ENCODE measurements around the gene SMIM21.

SMIM21 gene

GRCh38 chr18:75427603-75428002 is at the start of gene SMIM21:
TSS of gene SMIM21 (minus strand) at chr18:75427703. CDS start at chr18:75427563, 140 bp downstream.
- no peak for DNase-seq (ENCODE audit: low read depth)

- DNase-seq (ENCODE audit: low read depth) = peak; percentile 51
Observed at GRCh38 chr18:75475228-75475627, 47.7 kb upstream of the SMIM21 start.

- DNase-seq (ENCODE audit: low read depth) = no peak
Observed at GRCh38 chr18:75474332-75474731, 46.8 kb upstream of the SMIM21 start.

GRCh38 chr18:75473316-75473715 is 45.8 kb upstream of the SMIM21 start:
- DNase-seq (ENCODE audit: low read depth) = no peak

- no peak for DNase-seq (ENCODE audit: low read depth)
Observed at GRCh38 chr18:75472906-75473305, 45.4 kb upstream of the SMIM21 start.

GRCh38 chr18:75472396-75472795 is 44.9 kb upstream of the SMIM21 start:
- no peak for DNase-seq (ENCODE audit: low read depth)

- no peak for DNase-seq (ENCODE audit: low read depth)
Observed at GRCh38 chr18:75471850-75472249, 44.3 kb upstream of the SMIM21 start.

GRCh38 chr18:75467851-75468250 is 40.3 kb upstream of the SMIM21 start:
- DNase-seq (ENCODE audit: low read depth) = no peak

GRCh38 chr18:75467281-75467795 is 39.8 kb upstream of the SMIM21 start:
- no peak for DNase-seq (ENCODE audit: low read depth)

GRCh38 chr18:75464356-75464755 is 36.9 kb upstream of the SMIM21 start:
- DNase-seq (ENCODE audit: low read depth) = no peak

GRCh38 chr18:75462178-75462832 is 34.8 kb upstream of the SMIM21 start:
- no peak for DNase-seq (ENCODE audit: low read depth)

- DNase-seq (ENCODE audit: low read depth) = no peak
Observed at GRCh38 chr18:75456199-75456631, 28.7 kb upstream of the SMIM21 start.

- no peak for DNase-seq (ENCODE audit: low read depth)
Observed at GRCh38 chr18:75455249-75456198, 28.0 kb upstream of the SMIM21 start.

- DNase-seq (ENCODE audit: low read depth) = no peak
Observed at GRCh38 chr18:75454022-75454795, 26.7 kb upstream of the SMIM21 start.

GRCh38 chr18:75450906-75451305 is 23.4 kb upstream of the SMIM21 start:
- no peak for DNase-seq (ENCODE audit: low read depth)

- DNase-seq (ENCODE audit: low read depth) = no peak
Observed at GRCh38 chr18:75441896-75442295, 14.4 kb upstream of the SMIM21 start.

- no peak for DNase-seq (ENCODE audit: low read depth)
Observed at GRCh38 chr18:75439348-75439747, 11.8 kb upstream of the SMIM21 start.

GRCh38 chr18:75438891-75439290 is 11.4 kb upstream of the SMIM21 start:
- no peak for DNase-seq (ENCODE audit: low read depth)

- DNase-seq (ENCODE audit: low read depth) = no peak
Observed at GRCh38 chr18:75437979-75438378, 10.5 kb upstream of the SMIM21 start.

- no peak for DNase-seq (ENCODE audit: low read depth)
Observed at GRCh38 chr18:75433098-75433497, 5.6 kb upstream of the SMIM21 start.

GRCh38 chr18:75429975-75430374 is 2.5 kb upstream of the SMIM21 start:
- DNase-seq (ENCODE audit: low read depth) = no peak

GRCh38 chr18:75428490-75428889 is 987 bp upstream of the SMIM21 start:
- no peak for DNase-seq (ENCODE audit: low read depth)

Data from non-pigmented ciliary epithelial cell (primary cell).